ENCODE measurements around the gene LRRC32. TPM values are rescaled to one million over a fixed set of nuclear protein-coding genes. Genes with fewer than 3 reads are reported as not detected.

LRRC32 gene
- total RNA-seq, 1 donor from 2014 or later, result 66.3 TPM

- H3K4me1 ChIP-seq, result no peaks in the 10 kb centered on the region
- H3K4me3 ChIP-seq, result no peak overlapping the region
- no peaks in the 10 kb centered on the region for H3K36me3 ChIP-seq
- H3K27ac ChIP-seq, result no peak overlapping the region
- no peak for DNase-seq (ENCODE audit: extremely low spot score in 2 of 2)
- intact Hi-C loops (cut with DNase I), result no loop called here
- no peaks in the 10 kb centered on the region for H3K9me3 ChIP-seq
- TF ChIP-seq POLR2AphosphoS5 (IDR thresholded peaks at IDR 0.05; ENCODE audit: insufficient read depth in 1 of 2, low read depth in 1 of 2) (no peak), POLR2A (IDR thresholded peaks at IDR 0.05) (no peak), CTCF (IDR thresholded peaks at IDR 0.05) (no peak)
- no peaks in the 10 kb centered on the region for H3K27me3 ChIP-seq
Measured at GRCh38 chr11:76642341-76642740, 28.2 kb downstream of the LRRC32 start.

GRCh38 chr11:76641905-76642304, 28.6 kb downstream of the LRRC32 start:
- H3K27ac ChIP-seq, result no peak overlapping the region
- DNase-seq (ENCODE audit: extremely low spot score in 2 of 2), result no peak
- no peaks in the 10 kb centered on the region for H3K36me3 ChIP-seq
- H3K9me3 ChIP-seq, result no peaks in the 10 kb centered on the region
- no peaks in the 10 kb centered on the region for H3K4me1 ChIP-seq
- intact Hi-C loops (cut with DNase I), result no loop called here
- no peak overlapping the region for H3K4me3 ChIP-seq
- no peak for TF ChIP-seq POLR2AphosphoS5 (IDR thresholded peaks at IDR 0.05; ENCODE audit: insufficient read depth in 1 of 2, low read depth in 1 of 2)
- no peak for TF ChIP-seq POLR2A (IDR thresholded peaks at IDR 0.05)
- TF ChIP-seq CTCF (IDR thresholded peaks at IDR 0.05), result no peak
- H3K27me3 ChIP-seq, result no peaks in the 10 kb centered on the region

GRCh38 chr11:76640501-76640900, 30.0 kb downstream of the LRRC32 start:
- Histone ChIP-seq H3K27ac (no peak overlapping the region), H3K4me3 (no peak overlapping the region), H3K4me1 (no peaks in the 10 kb centered on the region), H3K36me3 (no peaks in the 10 kb centered on the region), H3K9me3 (no peaks in the 10 kb centered on the region), H3K27me3 (no peaks in the 10 kb centered on the region)
- no peak for TF ChIP-seq CTCF (IDR thresholded peaks at IDR 0.05)
- TF ChIP-seq POLR2AphosphoS5 (IDR thresholded peaks at IDR 0.05; ENCODE audit: insufficient read depth in 1 of 2, low read depth in 1 of 2), result no peak
- TF ChIP-seq POLR2A (IDR thresholded peaks at IDR 0.05), result no peak
- no peak for DNase-seq (ENCODE audit: extremely low spot score in 2 of 2)
- intact Hi-C loops (cut with DNase I), result no loop called here

GRCh38 chr11:76639621-76640020, 30.9 kb downstream of the LRRC32 start:
- no peaks in the 10 kb centered on the region for H3K36me3 ChIP-seq
- H3K4me1 ChIP-seq, result no peaks in the 10 kb centered on the region
- H3K27ac ChIP-seq, result no peak overlapping the region
- no peaks in the 10 kb centered on the region for H3K9me3 ChIP-seq
- no peaks in the 10 kb centered on the region for H3K27me3 ChIP-seq
- TF ChIP-seq CTCF (IDR thresholded peaks at IDR 0.05) (no peak), POLR2AphosphoS5 (IDR thresholded peaks at IDR 0.05; ENCODE audit: insufficient read depth in 1 of 2, low read depth in 1 of 2) (no peak), POLR2A (IDR thresholded peaks at IDR 0.05) (no peak)
- no peak for DNase-seq (ENCODE audit: extremely low spot score in 2 of 2)
- intact Hi-C loops (cut with DNase I), result no loop called here
- no peak overlapping the region for H3K4me3 ChIP-seq

- intact Hi-C loops (cut with DNase I), result no loop called here
- Histone ChIP-seq H3K4me1 (no peaks in the 10 kb centered on the region), H3K27ac (no peak overlapping the region), H3K27me3 (no peaks in the 10 kb centered on the region), H3K4me3 (no peak overlapping the region), H3K9me3 (no peaks in the 10 kb centered on the region), H3K36me3 (no peaks in the 10 kb centered on the region)
- TF ChIP-seq CTCF (IDR thresholded peaks at IDR 0.05) (no peak), POLR2AphosphoS5 (IDR thresholded peaks at IDR 0.05; ENCODE audit: insufficient read depth in 1 of 2, low read depth in 1 of 2) (no peak), POLR2A (IDR thresholded peaks at IDR 0.05) (no peak)
- peak; percentile 81 to 84 for DNase-seq (ENCODE audit: extremely low spot score in 2 of 2)
Measured at GRCh38 chr11:76638270-76639197, 32.0 kb downstream of the LRRC32 start.

Data from vagina (tissue), 2 donors.